HEK293 (cell line): ENCODE data around the gene SLC35G1.

Source experiments
- CTCF ChIA-PET: fragments of 350-600 bp; formaldehyde crosslinking; extraction: SDS; loops from one replicate; lab custom pipeline; 2021; ENCODE audit warnings: antibody characterized with exemption; lab: Yijun Ruan, JAX
- POLR2A ChIA-PET: fragments of 300-600 bp; formaldehyde crosslinking; extraction: SDS; loops from one replicate; lab custom pipeline; 2020; ENCODE audit warnings: antibody characterized with exemption, inconsistent platforms; lab: Yijun Ruan, JAX
- H3K27ac ChIP-seq: fragments of 200-500 bp; sonication (Bioruptor generic); 2 replicates; pipeline ENCODE4 v1.5.1; 2014; ENCODE audit warnings: low read depth, low read length, control low read depth, inconsistent platforms; ENCODE audit errors: extremely low read depth
- H3K36me3 ChIP-seq, 2 experiments: fragments of 200-500 bp in 1 of 2; sonication (Bioruptor generic) in 1 of 2; 1 replicate in 1 of 2; 2 replicates in 1 of 2; pipeline ENCODE4 v1.5.1; 2014 to 2017; ENCODE audit warnings: inconsistent platforms in 2 of 2, low read length in 2 of 2; ENCODE audit not compliant: control insufficient read depth in 2 of 2, insufficient read depth in 1 of 2
- H3K4me1 ChIP-seq: fragments of 200-500 bp; sonication (Bioruptor generic); 2 replicates; pipeline ENCODE4 v1.5.1; 2014; ENCODE audit warnings: mild to moderate bottlenecking, low read length, inconsistent platforms; ENCODE audit not compliant: control insufficient read depth, insufficient read depth
- H3K4me3 ChIP-seq: 2 replicates; pipeline ENCODE4 v1.5.1; 2011; ENCODE audit warnings: low read depth, mild to moderate bottlenecking, control low read depth, low read length, moderate library complexity
- H3K9me3 ChIP-seq: fragments of 200-500 bp; sonication (Bioruptor generic); 2 replicates; pipeline ENCODE4 v1.5.1; 2014; ENCODE audit warnings: low read depth, low read length, inconsistent platforms; ENCODE audit not compliant: control insufficient read depth, insufficient read depth
- HOXD13 ChIP-seq: sonication (generic); formaldehyde crosslinking; IDR thresholded peaks from 2 replicates; pipeline ENCODE4 v1.8.0; 2022; ENCODE audit warnings: missing genetic modification reagents, borderline replicate concordance
- KLF1 ChIP-seq: fragments of 450-650 bp; formaldehyde crosslinking; IDR thresholded peaks from 2 replicates; pipeline ENCODE4 v1.5.1; 2016; ENCODE audit warnings: missing biosample characterization, missing genetic modification characterization
- SP7 ChIP-seq: fragments of 450-650 bp; formaldehyde crosslinking; IDR thresholded peaks from 2 replicates; pipeline ENCODE4 v1.5.1; 2016; ENCODE audit warnings: missing biosample characterization, missing genetic modification characterization
- ZBTB8A ChIP-seq: fragments of 450-650 bp; formaldehyde crosslinking; IDR thresholded peaks from 2 replicates; pipeline ENCODE4 v1.5.1; 2016; ENCODE audit warnings: missing biosample characterization, missing genetic modification characterization
- ZFHX2 ChIP-seq: fragments of 450-650 bp; formaldehyde crosslinking; conservative IDR thresholded peaks from 2 replicates; pipeline ENCODE4 v1.5.1; 2016; ENCODE audit warnings: missing biosample characterization, missing genetic modification characterization
- ZNF140 ChIP-seq: fragments of 450-650 bp; formaldehyde crosslinking; IDR thresholded peaks from 2 replicates; pipeline ENCODE4 v1.5.1; 2016; ENCODE audit warnings: missing biosample characterization, missing genetic modification characterization
- ZNF174 ChIP-seq: fragments of 450-650 bp; formaldehyde crosslinking; IDR thresholded peaks from 2 replicates; pipeline ENCODE4 v1.5.0; 2017; ENCODE audit warnings: missing biosample characterization, mild to moderate bottlenecking, missing genetic modification characterization
- ZNF48 ChIP-seq: fragments of 450-650 bp; formaldehyde crosslinking; IDR thresholded peaks from 2 replicates; pipeline ENCODE4 v1.5.1; 2016; ENCODE audit warnings: missing biosample characterization, missing genetic modification characterization
- ZNF501 ChIP-seq: fragments of 450-650 bp; formaldehyde crosslinking; IDR thresholded peaks from 2 replicates; pipeline ENCODE4 v1.5.1; 2016; ENCODE audit warnings: missing biosample characterization, missing genetic modification characterization
- ZNF560 ChIP-seq: fragments of 450-650 bp; formaldehyde crosslinking; IDR thresholded peaks from 2 replicates; pipeline ENCODE4 v1.5.1; 2017; ENCODE audit warnings: missing biosample characterization, missing genetic modification characterization, borderline replicate concordance
- ZNF561 ChIP-seq: fragments of 450-650 bp; IDR thresholded peaks from 2 replicates; pipeline ENCODE4 v1.5.1; 2018; ENCODE audit warnings: missing biosample characterization, missing genetic modification characterization, borderline replicate concordance
- ZNF654 ChIP-seq: fragments of 450-650 bp; formaldehyde crosslinking; IDR thresholded peaks from 2 replicates; pipeline ENCODE4 v1.5.1; 2016; ENCODE audit warnings: low read depth, missing biosample characterization, missing genetic modification characterization
- ZNF707 ChIP-seq: fragments of 450-650 bp; formaldehyde crosslinking; IDR thresholded peaks from 2 replicates; pipeline ENCODE4 v1.5.1; 2016; ENCODE audit warnings: missing biosample characterization, missing genetic modification characterization
- ZNF792 ChIP-seq: fragments of 450-650 bp; formaldehyde crosslinking; IDR thresholded peaks from 2 replicates; pipeline ENCODE4 v1.5.1; 2016; ENCODE audit warnings: missing biosample characterization, missing genetic modification characterization
- ZXDB ChIP-seq: fragments of 450-650 bp; formaldehyde crosslinking; IDR thresholded peaks from 2 replicates; pipeline ENCODE4 v1.5.1; 2016; ENCODE audit warnings: missing biosample characterization, missing genetic modification characterization
- TF ChIP-seq, protein P1 (sequence below): fragments of 450-650 bp; formaldehyde crosslinking; optimal IDR thresholded peaks from 2 replicates; pipeline ENCODE3; 2016; ENCODE audit warnings: missing biosample characterization, mild to moderate bottlenecking, missing genetic modification characterization
- TF ChIP-seq, protein P2 (sequence below): fragments of 450-650 bp; formaldehyde crosslinking; IDR thresholded peaks from 2 replicates; pipeline ENCODE4 v1.5.1; 2017; ENCODE audit warnings: missing biosample characterization, missing genetic modification characterization
- TF ChIP-seq, protein P3 (sequence below): fragments of 450-650 bp; formaldehyde crosslinking; IDR thresholded peaks from 2 replicates; pipeline ENCODE4 v1.5.1; 2016; ENCODE audit warnings: missing biosample characterization, missing genetic modification characterization
- TF ChIP-seq, protein P4 (sequence below): fragments of 450-650 bp; formaldehyde crosslinking; IDR thresholded peaks from 2 replicates; pipeline ENCODE4 v1.5.1; 2016; ENCODE audit warnings: missing biosample characterization, missing genetic modification characterization

Gene SLC35G1

DNA sequence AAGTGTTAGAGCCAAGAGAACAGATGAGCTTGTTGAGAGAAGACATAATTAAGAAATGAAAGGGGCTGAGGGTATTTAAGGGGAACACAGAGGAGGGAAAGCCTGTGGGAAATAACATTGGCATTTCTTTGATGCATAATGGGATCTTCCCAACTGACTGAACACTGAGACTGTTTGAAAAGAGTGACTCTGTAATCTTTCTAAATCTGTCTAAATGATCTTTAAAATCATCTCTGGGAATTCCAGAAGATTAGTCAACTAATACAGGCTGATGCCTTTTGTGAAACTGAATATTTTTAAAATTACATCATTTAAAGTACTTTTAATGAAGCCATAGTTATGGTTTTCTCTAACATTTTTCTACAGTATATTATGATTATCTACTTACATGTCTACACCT is 17.4 kb upstream of the SLC35G1 start:
- POLR2A ChIA-PET = no interaction called here
- no peak overlapping the region for H3K27ac ChIP-seq
- TF ChIP-seq ZBTB8A = no peak
- TF ChIP-seq ZNF707 = no peak
- no peak for TF ChIP-seq HOXD13
- TF ChIP-seq, protein P1, sequence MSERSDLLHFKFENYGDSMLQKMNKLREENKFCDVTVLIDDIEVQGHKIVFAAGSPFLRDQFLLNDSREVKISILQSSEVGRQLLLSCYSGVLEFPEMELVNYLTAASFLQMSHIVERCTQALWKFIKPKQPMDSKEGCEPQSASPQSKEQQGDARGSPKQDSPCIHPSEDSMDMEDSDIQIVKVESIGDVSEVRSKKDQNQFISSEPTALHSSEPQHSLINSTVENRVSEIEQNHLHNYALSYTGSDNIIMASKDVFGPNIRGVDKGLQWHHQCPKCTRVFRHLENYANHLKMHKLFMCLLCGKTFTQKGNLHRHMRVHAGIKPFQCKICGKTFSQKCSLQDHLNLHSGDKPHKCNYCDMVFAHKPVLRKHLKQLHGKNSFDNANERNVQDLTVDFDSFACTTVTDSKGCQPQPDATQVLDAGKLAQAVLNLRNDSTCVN (tag by site-specific recombination) = no peak
- no peak for TF ChIP-seq KLF1
- TF ChIP-seq ZNF48 (tag by site-specific recombination) = no peak
- no peak for TF ChIP-seq ZNF140
- TF ChIP-seq ZFHX2 (tag by site-specific recombination) = no peak
- TF ChIP-seq SP7 (tag by site-specific recombination) = no peak
- TF ChIP-seq ZNF501 (tag by site-specific recombination) = no peak
- no peak for TF ChIP-seq ZXDB (tag by site-specific recombination)
- no peak for TF ChIP-seq ZNF561 (tag by site-specific recombination)
- TF ChIP-seq ZNF560 (tag by site-specific recombination) = no peak
- TF ChIP-seq ZNF654 (tag by site-specific recombination) = no peak
- TF ChIP-seq ZNF174 (tag by site-specific recombination) = no peak
- TF ChIP-seq, protein P2, sequence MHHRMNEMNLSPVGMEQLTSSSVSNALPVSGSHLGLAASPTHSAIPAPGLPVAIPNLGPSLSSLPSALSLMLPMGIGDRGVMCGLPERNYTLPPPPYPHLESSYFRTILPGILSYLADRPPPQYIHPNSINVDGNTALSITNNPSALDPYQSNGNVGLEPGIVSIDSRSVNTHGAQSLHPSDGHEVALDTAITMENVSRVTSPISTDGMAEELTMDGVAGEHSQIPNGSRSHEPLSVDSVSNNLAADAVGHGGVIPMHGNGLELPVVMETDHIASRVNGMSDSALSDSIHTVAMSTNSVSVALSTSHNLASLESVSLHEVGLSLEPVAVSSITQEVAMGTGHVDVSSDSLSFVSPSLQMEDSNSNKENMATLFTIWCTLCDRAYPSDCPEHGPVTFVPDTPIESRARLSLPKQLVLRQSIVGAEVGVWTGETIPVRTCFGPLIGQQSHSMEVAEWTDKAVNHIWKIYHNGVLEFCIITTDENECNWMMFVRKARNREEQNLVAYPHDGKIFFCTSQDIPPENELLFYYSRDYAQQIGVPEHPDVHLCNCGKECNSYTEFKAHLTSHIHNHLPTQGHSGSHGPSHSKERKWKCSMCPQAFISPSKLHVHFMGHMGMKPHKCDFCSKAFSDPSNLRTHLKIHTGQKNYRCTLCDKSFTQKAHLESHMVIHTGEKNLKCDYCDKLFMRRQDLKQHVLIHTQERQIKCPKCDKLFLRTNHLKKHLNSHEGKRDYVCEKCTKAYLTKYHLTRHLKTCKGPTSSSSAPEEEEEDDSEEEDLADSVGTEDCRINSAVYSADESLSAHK = no peak
- no peak for TF ChIP-seq ZNF792 (tag by site-specific recombination)
- TF ChIP-seq, protein P3, sequence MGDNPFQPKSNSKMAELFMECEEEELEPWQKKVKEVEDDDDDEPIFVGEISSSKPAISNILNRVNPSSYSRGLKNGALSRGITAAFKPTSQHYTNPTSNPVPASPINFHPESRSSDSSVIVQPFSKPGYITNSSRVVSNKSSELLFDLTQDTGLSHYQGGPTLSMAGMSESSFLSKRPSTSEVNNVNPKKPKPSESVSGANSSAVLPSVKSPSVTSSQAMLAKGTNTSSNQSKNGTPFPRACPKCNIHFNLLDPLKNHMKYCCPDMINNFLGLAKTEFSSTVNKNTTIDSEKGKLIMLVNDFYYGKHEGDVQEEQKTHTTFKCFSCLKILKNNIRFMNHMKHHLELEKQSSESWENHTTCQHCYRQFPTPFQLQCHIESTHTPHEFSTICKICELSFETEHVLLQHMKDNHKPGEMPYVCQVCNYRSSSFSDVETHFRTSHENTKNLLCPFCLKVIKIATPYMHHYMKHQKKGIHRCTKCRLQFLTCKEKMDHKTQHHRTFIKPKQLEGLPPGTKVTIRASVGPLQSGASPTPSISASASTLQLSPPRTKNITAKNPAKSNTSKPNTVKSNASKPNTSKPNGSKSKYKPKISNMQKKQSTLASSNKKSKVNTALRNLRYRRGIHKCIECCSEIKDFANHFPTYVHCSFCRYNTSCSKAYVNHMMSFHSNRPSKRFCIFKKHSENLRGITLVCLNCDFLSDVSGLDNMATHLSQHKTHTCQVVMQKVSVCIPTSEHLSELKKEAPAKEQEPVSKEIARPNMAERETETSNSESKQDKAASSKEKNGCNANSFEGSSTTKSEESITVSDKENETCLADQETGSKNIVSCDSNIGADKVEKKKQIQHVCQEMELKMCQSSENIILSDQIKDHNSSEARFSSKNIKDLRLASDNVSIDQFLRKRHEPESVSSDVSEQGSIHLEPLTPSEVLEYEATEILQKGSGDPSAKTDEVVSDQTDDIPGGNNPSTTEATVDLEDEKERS = no peak

DNA sequence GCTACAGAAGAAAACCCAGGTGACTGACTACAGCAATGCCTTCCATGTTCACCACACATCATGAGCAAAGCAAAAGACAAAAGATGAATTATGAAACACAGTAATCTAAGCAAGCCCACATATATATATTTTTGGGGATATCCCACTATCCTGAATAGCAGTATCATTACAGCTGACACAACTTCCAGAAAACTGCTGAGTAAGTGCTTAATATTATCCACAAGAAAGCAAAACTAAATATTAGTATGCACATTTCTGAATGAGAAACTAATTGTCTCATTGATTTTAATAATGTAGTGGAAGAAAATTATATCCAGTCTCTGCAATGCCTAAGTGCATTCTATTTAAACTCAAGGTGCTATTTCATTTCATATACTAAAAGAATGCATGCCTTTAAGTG is 14.5 kb upstream of the SLC35G1 start:
- CTCF ChIA-PET = no interaction called here

More for the DNA sequence above, 17.4 kb upstream of the SLC35G1 start:
- no peaks in the 10 kb centered on the region for H3K36me3 ChIP-seq
- CTCF ChIA-PET = no interaction called here
- no peak overlapping the region for H3K4me3 ChIP-seq
- H3K4me1 ChIP-seq = peaks cover 7% of the 10 kb centered on the region
- H3K9me3 ChIP-seq = no peaks in the 10 kb centered on the region

More for the DNA sequence above, 14.5 kb upstream of the SLC35G1 start:
- TF ChIP-seq, protein P4, sequence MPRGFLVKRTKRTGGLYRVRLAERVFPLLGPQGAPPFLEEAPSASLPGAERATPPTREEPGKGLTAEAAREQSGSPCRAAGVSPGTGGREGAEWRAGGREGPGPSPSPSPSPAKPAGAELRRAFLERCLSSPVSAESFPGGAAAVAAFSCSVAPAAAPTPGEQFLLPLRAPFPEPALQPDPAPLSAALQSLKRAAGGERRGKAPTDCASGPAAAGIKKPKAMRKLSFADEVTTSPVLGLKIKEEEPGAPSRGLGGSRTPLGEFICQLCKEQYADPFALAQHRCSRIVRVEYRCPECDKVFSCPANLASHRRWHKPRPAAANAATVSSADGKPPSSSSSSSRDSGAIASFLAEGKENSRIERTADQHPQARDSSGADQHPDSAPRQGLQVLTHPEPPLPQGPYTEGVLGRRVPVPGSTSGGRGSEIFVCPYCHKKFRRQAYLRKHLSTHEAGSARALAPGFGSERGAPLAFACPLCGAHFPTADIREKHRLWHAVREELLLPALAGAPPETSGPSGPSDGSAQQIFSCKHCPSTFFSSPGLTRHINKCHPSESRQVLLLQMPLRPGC (tag by site-specific recombination) = no peak
- TF ChIP-seq, all 188 proteins: peak for 0
- peaks cover 2% of the 10 kb centered on the region; the same call in 1 of the 2 replicates for H3K4me1 ChIP-seq
- H3K27ac ChIP-seq = no peak overlapping the region
- no peak overlapping the region for H3K4me3 ChIP-seq
- POLR2A ChIA-PET = no interaction called here
- no peaks in the 10 kb centered on the region for H3K9me3 ChIP-seq
- no peaks in the 10 kb centered on the region for H3K36me3 ChIP-seq
